Neural cell (in vitro differentiated cells): Measurements from ENCODE around the gene CAMSAP2.

Source experiments
- CTCF ChIP-seq: fragments of 450-650 bp; IDR thresholded peaks from 2 replicates; pipeline ENCODE4 v1.5.1; 2014; ENCODE audit warnings: antibody characterized with exemption, mild to moderate bottlenecking, moderate library complexity; ENCODE audit not compliant: poor library complexity, severe bottlenecking
- EP300 ChIP-seq: fragments of 450-650 bp; conservative IDR thresholded peaks from 2 replicates; pipeline ENCODE4 v1.6.1; 2014; ENCODE audit warnings: antibody characterized with exemption, mild to moderate bottlenecking, moderate library complexity; ENCODE audit not compliant: poor library complexity, severe bottlenecking
- EZH2 ChIP-seq: fragments of 200-600, 300-800 bp; shearing (Covaris generic), sonication (generic); IDR thresholded peaks from 2 replicates; pipeline ENCODE4 v1.6.1; 2014; ENCODE audit warnings: antibody characterized with exemption, low read length, borderline replicate concordance, mild to moderate bottlenecking; ENCODE audit not compliant: insufficient read depth, poor library complexity, severe bottlenecking
- POLR2AphosphoS5 ChIP-seq: IDR thresholded peaks from 2 replicates; pipeline ENCODE4 v1.6.1; 2012
- REST ChIP-seq: IDR thresholded peaks from 2 replicates; pipeline ENCODE4 v1.6.1; 2012; ENCODE audit warnings: borderline replicate concordance
- SMC3 ChIP-seq: fragments of 450-650 bp; conservative IDR thresholded peaks from 2 replicates; pipeline ENCODE4 v1.6.1; 2014; ENCODE audit warnings: antibody characterized with exemption, mild to moderate bottlenecking, moderate library complexity; ENCODE audit not compliant: poor library complexity
- TAF1 ChIP-seq: IDR thresholded peaks from 2 replicates; pipeline ENCODE4 v1.6.1; 2012; ENCODE audit warnings: low read depth

GRCh38 chr1:200909071-200909470, 170.4 kb downstream of the CAMSAP2 start:
- TF ChIP-seq CTCF (no peak), EP300 (no peak), REST (no peak), EZH2 (no peak), POLR2AphosphoS5 (no peak), TAF1 (no peak), SMC3 (no peak)
